Suprapubic skin (tissue), 4 donors: ENCODE data around the gene KBTBD13. TPM values are rescaled to one million over a fixed set of nuclear protein-coding genes. Genes with fewer than 3 reads are reported as not detected.
"Not testable (repeated sequence)": the region's sequence is repeated elsewhere in the genome, so short reads cannot be mapped to it uniquely, and the experiment has no call there.

Experiments used
- DNase-seq, 2 donors: peaks; one replicate each; pipeline ENCODE4 v3.0.0-alpha.2; 2019; ENCODE audit warnings: low spot score in 2 of 2
- H3K27ac ChIP-seq: fragments of 200-600 bp; sonication (generic); one replicate; pipeline ENCODE4 v1.5.1; 2019
- H3K27me3 ChIP-seq: fragments of 200-600 bp; sonication (generic); one replicate; pipeline ENCODE4 v1.5.1; 2019
- H3K36me3 ChIP-seq: fragments of 200-600 bp; sonication (generic); one replicate; pipeline ENCODE4 v1.5.1; 2019
- H3K4me1 ChIP-seq: fragments of 200-600 bp; sonication (generic); one replicate; pipeline ENCODE4 v1.5.1; 2019
- H3K4me3 ChIP-seq: fragments of 200-600 bp; sonication (generic); one replicate; pipeline ENCODE4 v1.5.1; 2019; ENCODE audit warnings: mild to moderate bottlenecking
- H3K9me3 ChIP-seq: fragments of 200-600 bp; sonication (generic); one replicate; pipeline ENCODE4 v1.5.1; 2019
- EP300 ChIP-seq: sonication (generic); formaldehyde crosslinking; IDR thresholded peaks from one replicate; pipeline ENCODE4 v1.6.1; 2017; ENCODE audit warnings: antibody characterized with exemption
- POLR2A ChIP-seq, 2 donors: fragments of 450-650 bp; IDR thresholded peaks; one replicate each; pipeline ENCODE4 v1.6.1; 2017; ENCODE audit warnings: antibody characterized with exemption in 2 of 2, mild to moderate bottlenecking in 2 of 2, moderate library complexity in 2 of 2
- POLR2AphosphoS5 ChIP-seq, 3 donors: sonication (generic); formaldehyde crosslinking; IDR thresholded peaks; one replicate each; pipeline ENCODE4 v1.6.1; 2017; ENCODE audit warnings: antibody characterized with exemption in 3 of 3
- WGBS: methylation state at CpG from one replicate; pipeline ENCODE4 v1.1.5; 2018; 5-methylcytosine and 5-hydroxymethylcytosine counted together
- total RNA-seq, 4 donors: library from RNA; depleted of rRNA; stranded (reverse); fragments of >200 nt; gene quantifications; one replicate each; pipeline ENCODE4 v1.1.0, GENCODE V29; 2016
- TF ChIP-seq, protein P1 (sequence below), 2 donors: fragments of 200-600 bp in 1 of 2; fragments of 450-650 bp in 1 of 2; sonication (generic) in 1 of 2; IDR thresholded peaks; one replicate each; pipeline ENCODE4 v1.5.1; 2016 to 2019; ENCODE audit warnings: antibody characterized with exemption in 2 of 2, mild to moderate bottlenecking in 1 of 2, moderate library complexity in 1 of 2

KBTBD13 gene
- total RNA-seq, 4 donors from 2014 or later, result not detected

DNA sequence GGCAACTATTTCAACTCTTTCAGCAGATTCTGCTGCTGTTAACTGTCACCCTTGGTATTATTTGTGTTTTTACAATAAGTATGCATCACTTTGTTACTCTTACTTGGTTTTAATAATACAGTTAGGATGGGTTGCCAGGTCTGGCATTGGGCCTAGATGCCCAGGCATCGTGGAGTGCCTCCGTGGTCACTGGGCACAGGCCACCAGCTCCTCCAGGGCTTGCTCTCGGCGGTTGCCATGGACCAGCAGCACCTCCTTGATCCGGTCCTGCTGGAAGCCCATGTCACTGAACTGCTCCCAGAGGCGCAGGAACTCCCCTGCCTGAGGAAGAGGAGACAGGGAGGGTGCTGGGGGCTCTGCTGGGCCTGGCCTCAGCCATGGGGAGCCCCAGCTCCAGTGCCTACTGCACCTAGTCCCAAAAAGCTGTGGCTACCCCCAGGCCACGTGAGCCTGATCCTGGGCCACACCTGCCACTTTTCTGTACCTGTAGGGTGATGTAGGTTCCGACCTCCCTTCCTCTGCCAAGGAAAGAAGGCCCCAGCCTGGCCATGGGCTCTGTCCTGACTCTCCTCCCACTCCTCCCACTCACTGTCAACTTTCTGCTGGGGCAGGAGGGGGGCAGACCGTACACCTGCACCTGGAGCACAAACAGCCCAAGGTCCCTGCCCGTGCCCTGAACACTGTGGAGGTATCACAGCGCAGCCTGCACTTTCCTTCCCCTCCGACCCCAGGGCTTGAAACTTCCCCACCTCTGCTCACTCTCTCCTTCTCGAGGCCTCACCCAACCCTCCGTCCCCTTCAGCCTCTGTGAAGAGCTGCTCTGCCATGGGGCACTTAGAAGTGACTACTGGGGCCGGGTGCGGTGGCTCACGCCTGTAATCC lies 16.6 kb downstream of the KBTBD13 start:
- Histone ChIP-seq H3K27me3 (no peaks in the 10 kb centered on the region), H3K9me3 (no peaks in the 10 kb centered on the region), H3K4me3 (no peak overlapping the region), H3K4me1 (peaks cover 7% of the 10 kb centered on the region), H3K36me3 (peaks cover 14% of the 10 kb centered on the region), H3K27ac (no peak overlapping the region)
- 91% methylated on average over 16 of the region's 17 CpGs for WGBS
- DNase-seq, result no peak
- no peak for TF ChIP-seq EP300

- H3K27ac ChIP-seq, result not testable (repeated sequence)
Measured at GRCh38 chr15:65093793-65094170, 17.2 kb downstream of the KBTBD13 start.

DNA sequence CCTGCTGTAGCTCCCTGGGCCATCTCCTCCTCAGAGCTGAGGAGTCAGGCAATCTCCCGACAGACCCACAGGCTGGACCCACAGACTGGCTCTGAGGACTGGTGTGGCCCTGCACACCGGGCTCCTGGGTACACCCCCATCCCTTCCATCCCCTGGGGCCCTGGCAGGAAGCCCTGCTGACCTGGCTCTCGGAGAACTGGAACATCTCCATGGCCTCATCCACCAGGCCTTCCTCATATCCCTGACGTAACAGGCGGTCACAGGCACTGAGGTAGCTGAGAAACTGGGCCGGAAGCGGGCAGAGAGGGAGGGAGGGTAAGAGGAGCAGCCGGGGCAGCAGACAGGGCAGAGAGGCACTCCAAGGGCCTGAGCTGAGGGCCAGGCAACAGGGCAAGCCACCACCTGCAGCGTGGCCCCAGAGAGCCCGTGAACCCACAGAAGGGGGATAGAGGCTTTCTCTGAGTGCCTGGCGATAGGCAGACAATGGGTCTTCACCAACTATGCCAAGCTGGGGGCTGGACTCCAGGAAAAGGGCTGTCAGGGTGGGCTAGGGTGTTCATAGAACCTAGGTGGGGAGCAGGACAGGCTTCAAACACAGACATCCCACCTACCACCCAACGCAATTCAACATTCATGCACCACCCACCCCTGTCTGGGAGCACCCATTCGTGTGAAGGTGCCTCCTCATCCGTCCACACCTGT lies 17.9 kb downstream of the KBTBD13 start:
- no peak overlapping the region for H3K27ac ChIP-seq
- H3K4me3 ChIP-seq, result no peak overlapping the region
- no peaks in the 10 kb centered on the region for H3K4me1 ChIP-seq
- peaks cover 27% of the 10 kb centered on the region for H3K36me3 ChIP-seq
- 86% methylated on average over 9 of the region's 14 CpGs for WGBS
- DNase-seq, result no peak
- H3K9me3 ChIP-seq, result no peaks in the 10 kb centered on the region
- TF ChIP-seq, protein P1, sequence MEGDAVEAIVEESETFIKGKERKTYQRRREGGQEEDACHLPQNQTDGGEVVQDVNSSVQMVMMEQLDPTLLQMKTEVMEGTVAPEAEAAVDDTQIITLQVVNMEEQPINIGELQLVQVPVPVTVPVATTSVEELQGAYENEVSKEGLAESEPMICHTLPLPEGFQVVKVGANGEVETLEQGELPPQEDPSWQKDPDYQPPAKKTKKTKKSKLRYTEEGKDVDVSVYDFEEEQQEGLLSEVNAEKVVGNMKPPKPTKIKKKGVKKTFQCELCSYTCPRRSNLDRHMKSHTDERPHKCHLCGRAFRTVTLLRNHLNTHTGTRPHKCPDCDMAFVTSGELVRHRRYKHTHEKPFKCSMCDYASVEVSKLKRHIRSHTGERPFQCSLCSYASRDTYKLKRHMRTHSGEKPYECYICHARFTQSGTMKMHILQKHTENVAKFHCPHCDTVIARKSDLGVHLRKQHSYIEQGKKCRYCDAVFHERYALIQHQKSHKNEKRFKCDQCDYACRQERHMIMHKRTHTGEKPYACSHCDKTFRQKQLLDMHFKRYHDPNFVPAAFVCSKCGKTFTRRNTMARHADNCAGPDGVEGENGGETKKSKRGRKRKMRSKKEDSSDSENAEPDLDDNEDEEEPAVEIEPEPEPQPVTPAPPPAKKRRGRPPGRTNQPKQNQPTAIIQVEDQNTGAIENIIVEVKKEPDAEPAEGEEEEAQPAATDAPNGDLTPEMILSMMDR (IDR thresholded peaks at IDR 0.05), result no peak
- TF ChIP-seq EP300, result no peak
- TF ChIP-seq POLR2AphosphoS5 (IDR thresholded peaks at IDR 0.05), result no peak
- H3K27me3 ChIP-seq, result no peaks in the 10 kb centered on the region

More at GRCh38 chr15:65093793-65094170, 17.2 kb downstream of the KBTBD13 start:
- not testable (repeated sequence) for H3K9me3 ChIP-seq, H3K4me3 ChIP-seq, H3K4me1 ChIP-seq, H3K27me3 ChIP-seq, DNase-seq
- peaks cover 20% of the 10 kb centered on the region for H3K36me3 ChIP-seq
- WGBS, result 93% methylated on average over 13 of the region's 13 CpGs

DNA sequence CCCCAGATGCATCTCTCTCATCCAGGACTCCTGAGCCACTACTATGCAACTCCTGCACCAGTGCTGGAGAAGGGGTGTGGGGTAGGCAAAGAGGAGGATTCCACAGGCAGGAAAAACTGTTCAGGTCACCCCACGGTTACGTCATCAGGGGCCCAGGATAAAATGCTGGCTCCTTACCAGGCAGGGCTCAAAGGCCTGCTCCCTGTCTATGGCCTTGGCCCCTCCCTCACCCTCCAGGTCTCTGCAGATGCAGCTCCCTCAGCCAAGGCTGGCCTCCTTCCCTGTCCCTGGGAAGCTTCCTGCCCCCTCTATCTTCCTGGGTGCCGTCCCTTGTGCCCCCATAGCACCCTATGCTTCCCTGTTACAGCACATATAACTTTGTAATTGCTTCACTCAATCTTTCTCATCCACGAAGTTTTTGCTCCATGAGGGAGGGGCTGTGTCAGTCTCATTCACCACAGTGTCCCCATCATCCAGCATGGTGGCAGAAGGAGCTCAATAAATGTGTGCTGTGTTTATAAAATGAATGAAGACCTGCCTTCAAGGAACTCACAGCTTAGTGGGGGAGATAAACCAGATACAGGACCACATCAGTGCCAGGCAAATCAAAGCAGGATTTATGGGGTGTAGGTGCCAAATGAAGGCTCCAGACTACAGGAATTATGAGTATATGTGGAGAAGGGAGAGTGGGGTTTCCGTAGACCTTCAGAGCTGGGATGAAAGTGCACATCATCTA lies 18.6 kb downstream of the KBTBD13 start:
- Histone ChIP-seq H3K9me3 (no peaks in the 10 kb centered on the region), H3K36me3 (peaks cover 34% of the 10 kb centered on the region), H3K27ac (no peak overlapping the region), H3K4me3 (no peak overlapping the region), H3K27me3 (no peaks in the 10 kb centered on the region), H3K4me1 (no peaks in the 10 kb centered on the region)
- no peak for TF ChIP-seq POLR2A (IDR thresholded peaks at IDR 0.05)
- no peak for TF ChIP-seq EP300
- TF ChIP-seq POLR2AphosphoS5 (IDR thresholded peaks at IDR 0.05), result no peak
- TF ChIP-seq, protein P1 (IDR thresholded peaks at IDR 0.05), result no peak
- DNase-seq, result peak in 1 of 2 donors; percentile 37
- 62% methylated on average over 3 of the region's 5 CpGs for WGBS

- WGBS, result 88% methylated on average over 6 of the region's 6 CpGs
- no peak for TF ChIP-seq POLR2AphosphoS5 (IDR thresholded peaks at IDR 0.05)
- no peak for TF ChIP-seq EP300
- TF ChIP-seq, protein P1 (IDR thresholded peaks at IDR 0.05), result no peak
- TF ChIP-seq POLR2A (IDR thresholded peaks at IDR 0.05), result no peak
- no peaks in the 10 kb centered on the region for H3K27me3 ChIP-seq
- no peak overlapping the region for H3K27ac ChIP-seq
- peaks cover 40% of the 10 kb centered on the region for H3K36me3 ChIP-seq
- no peaks in the 10 kb centered on the region for H3K4me1 ChIP-seq
- H3K4me3 ChIP-seq, result no peak overlapping the region
- peak in 1 of 2 donors; percentile 26 for DNase-seq
- H3K9me3 ChIP-seq, result no peaks in the 10 kb centered on the region
Measured at GRCh38 chr15:65095747-65096104, 19.2 kb downstream of the KBTBD13 start.
